HEK293 (cell line): ENCODE results near the gene LHFPL3.

Experiments
- CTCF ChIA-PET: fragments of 350-600 bp; formaldehyde crosslinking; extraction: SDS; loops from one replicate; lab custom pipeline; 2021; ENCODE audit warnings: antibody characterized with exemption; lab: Yijun Ruan, JAX
- POLR2A ChIA-PET: fragments of 300-600 bp; formaldehyde crosslinking; extraction: SDS; loops from one replicate; lab custom pipeline; 2020; ENCODE audit warnings: antibody characterized with exemption, inconsistent platforms; lab: Yijun Ruan, JAX
- H3K27ac ChIP-seq: fragments of 200-500 bp; sonication (Bioruptor generic); 2 replicates; pipeline ENCODE4 v1.5.1; 2014; ENCODE audit warnings: low read depth, low read length, control low read depth, inconsistent platforms; ENCODE audit errors: extremely low read depth
- H3K36me3 ChIP-seq, 2 experiments: fragments of 200-500 bp in 1 of 2; sonication (Bioruptor generic) in 1 of 2; 1 replicate in 1 of 2; 2 replicates in 1 of 2; pipeline ENCODE4 v1.5.1; 2014 to 2017; ENCODE audit warnings: inconsistent platforms in 2 of 2, low read length in 2 of 2; ENCODE audit not compliant: control insufficient read depth in 2 of 2, insufficient read depth in 1 of 2
- H3K4me1 ChIP-seq: fragments of 200-500 bp; sonication (Bioruptor generic); 2 replicates; pipeline ENCODE4 v1.5.1; 2014; ENCODE audit warnings: mild to moderate bottlenecking, low read length, inconsistent platforms; ENCODE audit not compliant: control insufficient read depth, insufficient read depth
- H3K4me3 ChIP-seq: 2 replicates; pipeline ENCODE4 v1.5.1; 2011; ENCODE audit warnings: low read depth, mild to moderate bottlenecking, control low read depth, low read length, moderate library complexity
- H3K9me3 ChIP-seq: fragments of 200-500 bp; sonication (Bioruptor generic); 2 replicates; pipeline ENCODE4 v1.5.1; 2014; ENCODE audit warnings: low read depth, low read length, inconsistent platforms; ENCODE audit not compliant: control insufficient read depth, insufficient read depth
- KLF9 ChIP-seq: fragments of 450-650 bp; formaldehyde crosslinking; IDR thresholded peaks from 2 replicates; pipeline ENCODE4 v1.5.1; 2016; ENCODE audit warnings: missing biosample characterization, missing genetic modification characterization, low read depth
- WT1 ChIP-seq: fragments of 450-650 bp; formaldehyde crosslinking; IDR thresholded peaks from 2 replicates; pipeline ENCODE4 v1.5.1; 2016; ENCODE audit warnings: missing biosample characterization, missing genetic modification characterization
- ZBTB44 ChIP-seq: fragments of 450-650 bp; IDR thresholded peaks from 2 replicates; pipeline ENCODE4 v1.5.1; 2018; ENCODE audit warnings: missing biosample characterization, mild to moderate bottlenecking, missing genetic modification characterization
- ZNF280D ChIP-seq: fragments of 450-650 bp; formaldehyde crosslinking; IDR thresholded peaks from 2 replicates; pipeline ENCODE4 v1.5.1; 2016; ENCODE audit warnings: missing biosample characterization, missing genetic modification characterization
- ZNF341 ChIP-seq: fragments of 450-650 bp; formaldehyde crosslinking; IDR thresholded peaks from 2 replicates; pipeline ENCODE4; 2016; ENCODE audit warnings: low read depth, missing biosample characterization, missing genetic modification characterization
- ZNF391 ChIP-seq: fragments of 450-650 bp; formaldehyde crosslinking; IDR thresholded peaks from 2 replicates; pipeline ENCODE4 v1.5.1; 2016; ENCODE audit warnings: low read depth, missing biosample characterization, missing genetic modification characterization, borderline replicate concordance
- ZNF404 ChIP-seq: fragments of 450-650 bp; formaldehyde crosslinking; IDR thresholded peaks from 2 replicates; pipeline ENCODE4 v1.5.1; 2017; ENCODE audit warnings: missing biosample characterization, missing genetic modification characterization
- ZNF423 ChIP-seq: fragments of 450-650 bp; formaldehyde crosslinking; IDR thresholded peaks from 2 replicates; pipeline ENCODE4 v1.5.1; 2016; ENCODE audit warnings: missing biosample characterization, missing genetic modification characterization
- ZNF488 ChIP-seq: fragments of 450-650 bp; formaldehyde crosslinking; IDR thresholded peaks from 2 replicates; pipeline ENCODE4 v1.5.1; 2016; ENCODE audit warnings: missing biosample characterization, missing genetic modification characterization
- ZNF501 ChIP-seq: fragments of 450-650 bp; formaldehyde crosslinking; IDR thresholded peaks from 2 replicates; pipeline ENCODE4 v1.5.1; 2016; ENCODE audit warnings: missing biosample characterization, missing genetic modification characterization
- ZNF548 ChIP-seq: fragments of 450-650 bp; formaldehyde crosslinking; IDR thresholded peaks from 2 replicates; pipeline ENCODE4 v1.5.1; 2016; ENCODE audit warnings: missing biosample characterization, missing genetic modification characterization
- ZSCAN16 ChIP-seq: fragments of 450-650 bp; formaldehyde crosslinking; IDR thresholded peaks from 2 replicates; pipeline ENCODE4 v1.5.1; 2016; ENCODE audit warnings: missing biosample characterization, missing genetic modification characterization
- ZSCAN23 ChIP-seq: fragments of 450-650 bp; formaldehyde crosslinking; IDR thresholded peaks from 2 replicates; pipeline ENCODE4 v1.5.1; 2016; ENCODE audit warnings: missing biosample characterization, missing genetic modification characterization
- TF ChIP-seq, protein P1 (sequence below): fragments of 450-650 bp; formaldehyde crosslinking; IDR thresholded peaks from 2 replicates; pipeline ENCODE4 v1.5.1; 2017; ENCODE audit warnings: missing biosample characterization, missing genetic modification characterization
- TF ChIP-seq, protein P2 (sequence below): fragments of 450-650 bp; formaldehyde crosslinking; IDR thresholded peaks from 2 replicates; pipeline ENCODE4 v1.5.1; 2016; ENCODE audit warnings: missing biosample characterization, missing genetic modification characterization
- TF ChIP-seq, protein P3 (sequence below): fragments of 450-650 bp; formaldehyde crosslinking; IDR thresholded peaks from 2 replicates; pipeline ENCODE4 v1.5.1; 2017; ENCODE audit warnings: missing biosample characterization, missing genetic modification characterization
- TF ChIP-seq, protein P4 (sequence below): fragments of 450-650 bp; formaldehyde crosslinking; IDR thresholded peaks from 2 replicates; pipeline ENCODE4 v1.5.1; 2016; ENCODE audit warnings: missing biosample characterization, missing genetic modification characterization

Gene LHFPL3

DNA sequence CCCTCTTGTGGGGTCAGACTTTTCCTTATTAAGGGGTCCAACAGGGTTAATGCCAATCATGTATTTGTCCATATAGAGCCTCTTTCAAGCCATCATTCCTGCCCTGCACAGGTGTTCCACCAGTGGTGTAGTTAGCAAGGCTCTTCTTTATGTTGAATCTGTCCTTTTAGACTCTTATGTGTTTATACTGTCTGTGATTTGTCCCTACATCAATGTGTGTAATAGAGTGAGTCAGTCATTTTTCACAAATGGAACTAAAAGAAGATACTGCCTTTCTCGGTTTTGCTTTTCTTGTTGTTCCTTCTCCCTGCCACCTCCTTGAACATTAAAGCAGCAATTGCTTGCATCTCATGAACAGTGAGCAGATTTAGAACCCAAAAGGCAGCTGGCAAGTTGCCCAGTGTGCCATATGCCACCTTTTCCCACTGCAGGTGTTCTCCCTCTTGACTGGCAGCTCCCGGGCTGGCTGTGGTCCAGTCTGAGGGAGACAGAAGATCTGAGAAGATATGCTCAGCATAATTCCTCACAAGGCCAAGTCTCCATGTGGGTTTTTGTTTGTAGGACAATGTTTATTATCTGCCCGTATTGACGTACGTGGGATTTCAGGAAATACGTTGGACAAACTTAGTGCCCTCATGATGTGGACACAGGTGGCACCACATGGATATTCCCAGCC lies 154.1 kb downstream of the LHFPL3 start:
- TF ChIP-seq, protein P1, sequence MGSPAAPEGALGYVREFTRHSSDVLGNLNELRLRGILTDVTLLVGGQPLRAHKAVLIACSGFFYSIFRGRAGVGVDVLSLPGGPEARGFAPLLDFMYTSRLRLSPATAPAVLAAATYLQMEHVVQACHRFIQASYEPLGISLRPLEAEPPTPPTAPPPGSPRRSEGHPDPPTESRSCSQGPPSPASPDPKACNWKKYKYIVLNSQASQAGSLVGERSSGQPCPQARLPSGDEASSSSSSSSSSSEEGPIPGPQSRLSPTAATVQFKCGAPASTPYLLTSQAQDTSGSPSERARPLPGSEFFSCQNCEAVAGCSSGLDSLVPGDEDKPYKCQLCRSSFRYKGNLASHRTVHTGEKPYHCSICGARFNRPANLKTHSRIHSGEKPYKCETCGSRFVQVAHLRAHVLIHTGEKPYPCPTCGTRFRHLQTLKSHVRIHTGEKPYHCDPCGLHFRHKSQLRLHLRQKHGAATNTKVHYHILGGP (tag by site-specific recombination): no peak
- TF ChIP-seq ZSCAN16 (tag by site-specific recombination) (no peak), ZNF404 (tag by site-specific recombination) (no peak), ZSCAN23 (no peak), ZNF423 (tag by site-specific recombination) (no peak), ZNF488 (no peak), WT1 (no peak), ZNF280D (no peak), ZNF548 (tag by site-specific recombination) (no peak), ZNF341 (tag by site-specific recombination) (no peak), ZNF391 (tag by site-specific recombination) (no peak)
- TF ChIP-seq, protein P2, sequence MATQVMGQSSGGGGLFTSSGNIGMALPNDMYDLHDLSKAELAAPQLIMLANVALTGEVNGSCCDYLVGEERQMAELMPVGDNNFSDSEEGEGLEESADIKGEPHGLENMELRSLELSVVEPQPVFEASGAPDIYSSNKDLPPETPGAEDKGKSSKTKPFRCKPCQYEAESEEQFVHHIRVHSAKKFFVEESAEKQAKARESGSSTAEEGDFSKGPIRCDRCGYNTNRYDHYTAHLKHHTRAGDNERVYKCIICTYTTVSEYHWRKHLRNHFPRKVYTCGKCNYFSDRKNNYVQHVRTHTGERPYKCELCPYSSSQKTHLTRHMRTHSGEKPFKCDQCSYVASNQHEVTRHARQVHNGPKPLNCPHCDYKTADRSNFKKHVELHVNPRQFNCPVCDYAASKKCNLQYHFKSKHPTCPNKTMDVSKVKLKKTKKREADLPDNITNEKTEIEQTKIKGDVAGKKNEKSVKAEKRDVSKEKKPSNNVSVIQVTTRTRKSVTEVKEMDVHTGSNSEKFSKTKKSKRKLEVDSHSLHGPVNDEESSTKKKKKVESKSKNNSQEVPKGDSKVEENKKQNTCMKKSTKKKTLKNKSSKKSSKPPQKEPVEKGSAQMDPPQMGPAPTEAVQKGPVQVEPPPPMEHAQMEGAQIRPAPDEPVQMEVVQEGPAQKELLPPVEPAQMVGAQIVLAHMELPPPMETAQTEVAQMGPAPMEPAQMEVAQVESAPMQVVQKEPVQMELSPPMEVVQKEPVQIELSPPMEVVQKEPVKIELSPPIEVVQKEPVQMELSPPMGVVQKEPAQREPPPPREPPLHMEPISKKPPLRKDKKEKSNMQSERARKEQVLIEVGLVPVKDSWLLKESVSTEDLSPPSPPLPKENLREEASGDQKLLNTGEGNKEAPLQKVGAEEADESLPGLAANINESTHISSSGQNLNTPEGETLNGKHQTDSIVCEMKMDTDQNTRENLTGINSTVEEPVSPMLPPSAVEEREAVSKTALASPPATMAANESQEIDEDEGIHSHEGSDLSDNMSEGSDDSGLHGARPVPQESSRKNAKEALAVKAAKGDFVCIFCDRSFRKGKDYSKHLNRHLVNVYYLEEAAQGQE (tag by site-specific recombination): no peak
- TF ChIP-seq, protein P3, sequence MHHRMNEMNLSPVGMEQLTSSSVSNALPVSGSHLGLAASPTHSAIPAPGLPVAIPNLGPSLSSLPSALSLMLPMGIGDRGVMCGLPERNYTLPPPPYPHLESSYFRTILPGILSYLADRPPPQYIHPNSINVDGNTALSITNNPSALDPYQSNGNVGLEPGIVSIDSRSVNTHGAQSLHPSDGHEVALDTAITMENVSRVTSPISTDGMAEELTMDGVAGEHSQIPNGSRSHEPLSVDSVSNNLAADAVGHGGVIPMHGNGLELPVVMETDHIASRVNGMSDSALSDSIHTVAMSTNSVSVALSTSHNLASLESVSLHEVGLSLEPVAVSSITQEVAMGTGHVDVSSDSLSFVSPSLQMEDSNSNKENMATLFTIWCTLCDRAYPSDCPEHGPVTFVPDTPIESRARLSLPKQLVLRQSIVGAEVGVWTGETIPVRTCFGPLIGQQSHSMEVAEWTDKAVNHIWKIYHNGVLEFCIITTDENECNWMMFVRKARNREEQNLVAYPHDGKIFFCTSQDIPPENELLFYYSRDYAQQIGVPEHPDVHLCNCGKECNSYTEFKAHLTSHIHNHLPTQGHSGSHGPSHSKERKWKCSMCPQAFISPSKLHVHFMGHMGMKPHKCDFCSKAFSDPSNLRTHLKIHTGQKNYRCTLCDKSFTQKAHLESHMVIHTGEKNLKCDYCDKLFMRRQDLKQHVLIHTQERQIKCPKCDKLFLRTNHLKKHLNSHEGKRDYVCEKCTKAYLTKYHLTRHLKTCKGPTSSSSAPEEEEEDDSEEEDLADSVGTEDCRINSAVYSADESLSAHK: no peak
- TF ChIP-seq, all 188 proteins: peak for 0
- POLR2A ChIA-PET: no interaction called here
- no peaks in the 10 kb centered on the region for H3K36me3 ChIP-seq
- CTCF ChIA-PET: no interaction called here
- no peak overlapping the region for H3K27ac ChIP-seq
- H3K4me3 ChIP-seq: no peak overlapping the region
- no peaks in the 10 kb centered on the region for H3K9me3 ChIP-seq
- no peaks in the 10 kb centered on the region for H3K4me1 ChIP-seq

- CTCF ChIA-PET: no interaction called here
- Histone ChIP-seq H3K27ac (no peak overlapping the region), H3K9me3 (no peaks in the 10 kb centered on the region), H3K36me3 (no peaks in the 10 kb centered on the region), H3K4me1 (no peaks in the 10 kb centered on the region), H3K4me3 (no peak overlapping the region)
- POLR2A ChIA-PET: no interaction called here
- no peak for TF ChIP-seq ZNF501
- TF ChIP-seq, protein P4, sequence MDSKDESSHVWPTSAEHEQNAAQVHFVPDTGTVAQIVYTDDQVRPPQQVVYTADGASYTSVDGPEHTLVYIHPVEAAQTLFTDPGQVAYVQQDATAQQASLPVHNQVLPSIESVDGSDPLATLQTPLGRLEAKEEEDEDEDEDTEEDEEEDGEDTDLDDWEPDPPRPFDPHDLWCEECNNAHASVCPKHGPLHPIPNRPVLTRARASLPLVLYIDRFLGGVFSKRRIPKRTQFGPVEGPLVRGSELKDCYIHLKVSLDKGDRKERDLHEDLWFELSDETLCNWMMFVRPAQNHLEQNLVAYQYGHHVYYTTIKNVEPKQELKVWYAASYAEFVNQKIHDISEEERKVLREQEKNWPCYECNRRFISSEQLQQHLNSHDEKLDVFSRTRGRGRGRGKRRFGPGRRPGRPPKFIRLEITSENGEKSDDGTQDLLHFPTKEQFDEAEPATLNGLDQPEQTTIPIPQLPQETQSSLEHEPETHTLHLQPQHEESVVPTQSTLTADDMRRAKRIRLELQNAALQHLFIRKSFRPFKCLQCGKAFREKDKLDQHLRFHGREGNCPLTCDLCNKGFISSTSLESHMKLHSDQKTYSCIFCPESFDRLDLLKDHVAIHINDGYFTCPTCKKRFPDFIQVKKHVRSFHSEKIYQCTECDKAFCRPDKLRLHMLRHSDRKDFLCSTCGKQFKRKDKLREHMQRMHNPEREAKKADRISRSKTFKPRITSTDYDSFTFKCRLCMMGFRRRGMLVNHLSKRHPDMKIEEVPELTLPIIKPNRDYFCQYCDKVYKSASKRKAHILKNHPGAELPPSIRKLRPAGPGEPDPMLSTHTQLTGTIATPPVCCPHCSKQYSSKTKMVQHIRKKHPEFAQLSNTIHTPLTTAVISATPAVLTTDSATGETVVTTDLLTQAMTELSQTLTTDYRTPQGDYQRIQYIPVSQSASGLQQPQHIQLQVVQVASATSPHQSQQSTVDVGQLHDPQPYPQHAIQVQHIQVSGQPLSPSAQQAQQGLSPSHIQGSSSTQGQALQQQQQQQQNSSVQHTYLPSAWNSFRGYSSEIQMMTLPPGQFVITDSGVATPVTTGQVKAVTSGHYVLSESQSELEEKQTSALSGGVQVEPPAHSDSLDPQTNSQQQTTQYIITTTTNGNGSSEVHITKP (tag by site-specific recombination): no peak
- no peak for TF ChIP-seq ZBTB44 (tag by site-specific recombination)
- no peak for TF ChIP-seq KLF9 (tag by site-specific recombination)
Observed at GRCh38 chr7:104486931-104487330, 158.5 kb downstream of the LHFPL3 start.
